GM23338 (cell line): ENCODE results near the gene TRPM1. TPM values are rescaled to one million over a fixed set of nuclear protein-coding genes. Genes with fewer than 3 reads are reported as not detected.

Source experiments
- ATAC-seq: fragments of 200-7000 bp; cut with Tn5 transposase; 3 replicates; pipeline ENCODE4 v1.9.1; 2020
- DNase-seq: peaks from one replicate; pipeline ENCODE4 v3.0.0-alpha.2; 2015; ENCODE audit warnings: low spot score
- H2AFZ ChIP-seq: fragments of 200-600 bp; sonication (generic); 2 replicates; pipeline ENCODE4 v1.8.0; 2016; ENCODE audit warnings: antibody characterized with exemption, mild to moderate bottlenecking, moderate library complexity
- H3F3A ChIP-seq: fragments of 200-600 bp; sonication (generic); replicated peaks from 2 replicates; pipeline ENCODE4 v1.8.0; 2017; ENCODE audit warnings: antibody characterized with exemption, mixed run types, low read depth
- H3K27ac ChIP-seq: fragments of 200-600 bp; sonication (generic); 2 replicates; pipeline ENCODE4 v1.6.1; 2016; ENCODE audit warnings: low read depth
- H3K27me3 ChIP-seq: fragments of 200-600 bp; sonication (generic); 2 replicates; pipeline ENCODE4 v1.8.0; 2016; ENCODE audit warnings: mild to moderate bottlenecking, mixed run types, moderate library complexity; ENCODE audit not compliant: insufficient read depth
- H3K36me3 ChIP-seq: fragments of 200-600 bp; sonication (generic); 2 replicates; pipeline ENCODE4 v1.8.0; 2016; ENCODE audit warnings: mild to moderate bottlenecking; ENCODE audit not compliant: insufficient read depth
- H3K4me1 ChIP-seq: fragments of 200-600 bp; sonication (generic); 2 replicates; pipeline ENCODE4 v1.8.0; 2016; ENCODE audit warnings: mild to moderate bottlenecking, moderate library complexity; ENCODE audit not compliant: insufficient read depth
- H3K4me2 ChIP-seq: fragments of 200-600 bp; sonication (generic); 2 replicates; pipeline ENCODE4 v1.7.1; 2017; ENCODE audit warnings: mixed run types
- H3K4me3 ChIP-seq: fragments of 200-600 bp; sonication (generic); 2 replicates; pipeline ENCODE4 v1.6.1; 2016; ENCODE audit warnings: mixed run types
- H3K79me2 ChIP-seq: fragments of 200-600 bp; sonication (generic); replicated peaks from 2 replicates; pipeline ENCODE4 v1.8.0; 2017; ENCODE audit warnings: mild to moderate bottlenecking; ENCODE audit not compliant: insufficient read depth
- H3K9me2 ChIP-seq: fragments of 200-600 bp; sonication (generic); 2 replicates; pipeline ENCODE4 v1.8.0; 2017; ENCODE audit not compliant: insufficient read depth
- H4K20me1 ChIP-seq: fragments of 200-600 bp; sonication (generic); replicated peaks from 2 replicates; pipeline ENCODE4 v1.8.0; 2017; ENCODE audit warnings: mild to moderate bottlenecking; ENCODE audit not compliant: insufficient read depth
- H3K27ac Mint-ChIP-seq: 2 replicates; pipeline ENCODE4 v1.8.0; 2020; ENCODE audit warnings: inconsistent platforms, mild to moderate bottlenecking, moderate library complexity, mixed read lengths
- H3K27me3 Mint-ChIP-seq: 3 replicates; pipeline ENCODE4 v1.8.0; 2022; ENCODE audit warnings: low read depth, mild to moderate bottlenecking, moderate library complexity, mixed read lengths, inconsistent platforms; ENCODE audit not compliant: insufficient read depth, poor library complexity
- H3K36me3 Mint-ChIP-seq: 3 replicates; pipeline ENCODE4 v1.8.0; 2021; ENCODE audit warnings: low read depth, mild to moderate bottlenecking, inconsistent platforms, moderate library complexity, mixed read lengths
- H3K4me1 Mint-ChIP-seq: 3 replicates; pipeline ENCODE4 v1.8.0; 2020; ENCODE audit warnings: mild to moderate bottlenecking, inconsistent platforms, mixed read lengths
- H3K4me3 Mint-ChIP-seq: 3 replicates; pipeline ENCODE4 v1.8.0; 2021; ENCODE audit warnings: moderate library complexity, mild to moderate bottlenecking, inconsistent platforms, mixed read lengths
- H3K9me3 Mint-ChIP-seq: 3 replicates; pipeline ENCODE4 v1.8.0; 2020; ENCODE audit warnings: moderate library complexity, mild to moderate bottlenecking, inconsistent platforms, mixed read lengths
- CREB1 ChIP-seq: fragments of 250-450 bp; sonication (Bioruptor Pico); IDR thresholded peaks from 2 replicates; pipeline ENCODE4 v1.5.0; 2020; ENCODE audit warnings: low read depth, mild to moderate bottlenecking, moderate library complexity
- CTCF ChIP-seq, 2 experiments: fragments of 200-600 bp in 1 of 2; sonication (generic) in 1 of 2; conservative IDR thresholded peaks; 2 replicates each; pipeline versions ENCODE4 v1.5.1 to v1.6.1; 2016 to 2017; ENCODE audit warnings: antibody characterized with exemption in 2 of 2, low read depth in 2 of 2, mild to moderate bottlenecking in 2 of 2, moderate library complexity in 1 of 2
- ETS1 ChIP-seq: IDR thresholded peaks from 2 replicates; pipeline ENCODE4 v1.6.1; 2016; ENCODE audit warnings: antibody characterized with exemption
- EZH2 ChIP-seq: fragments of 200-600 bp; sonication (generic); IDR thresholded peaks from one replicate; pipeline ENCODE4 v1.8.0; 2017; ENCODE audit warnings: antibody characterized with exemption, mild to moderate bottlenecking, low read depth; ENCODE audit not compliant: unreplicated experiment
- EZH2phosphoT487 ChIP-seq: fragments of 200-600 bp; sonication (generic); IDR thresholded peaks from one replicate; pipeline ENCODE4 v1.8.1; 2018; ENCODE audit warnings: antibody characterized with exemption; ENCODE audit not compliant: unreplicated experiment
- JUNB ChIP-seq: IDR thresholded peaks from one replicate; pipeline ENCODE4 v1.6.1; 2016; ENCODE audit warnings: antibody characterized with exemption; ENCODE audit not compliant: unreplicated experiment
- NANOG ChIP-seq: IDR thresholded peaks from 2 replicates; pipeline ENCODE4 v1.6.1; 2016; ENCODE audit warnings: antibody characterized with exemption, borderline replicate concordance
- POLR2AphosphoS5 ChIP-seq: IDR thresholded peaks from 2 replicates; pipeline ENCODE4 v1.6.1; 2016; ENCODE audit warnings: antibody characterized with exemption, low read depth
- REST ChIP-seq: IDR thresholded peaks from one replicate; pipeline ENCODE4 v1.6.1; 2018; ENCODE audit warnings: antibody characterized with exemption; ENCODE audit not compliant: unreplicated experiment
- STAT1 ChIP-seq: IDR thresholded peaks from one replicate; pipeline ENCODE4 v1.6.1; 2016; ENCODE audit warnings: antibody characterized with exemption; ENCODE audit not compliant: unreplicated experiment
- ZNF114 ChIP-seq: fragments of 250-450 bp; sonication (Bioruptor Pico); IDR thresholded peaks from 2 replicates; pipeline ENCODE4 v1.5.0; 2020; ENCODE audit warnings: mild to moderate bottlenecking, moderate library complexity
- ZNF331 ChIP-seq: fragments of 250-450 bp; sonication (Bioruptor Pico); IDR thresholded peaks from 2 replicates; pipeline ENCODE4 v1.5.0; 2020; ENCODE audit warnings: low read depth, mild to moderate bottlenecking, moderate library complexity
- ZNF462 ChIP-seq: fragments of 250-450 bp; sonication (Bioruptor Pico); IDR thresholded peaks from 2 replicates; pipeline ENCODE4 v1.5.0; 2020; ENCODE audit warnings: mild to moderate bottlenecking, moderate library complexity
- polyA plus RNA-seq: library from polyadenylated mRNA; unstranded; fragments of >200 nt; fragmentation: Nextera tagmentation; extraction: Ambion mirVana; gene quantifications from 2 replicates; pipeline ENCODE4 v1.2.1, GENCODE V29; 2016
- total RNA-seq: library from RNA; depleted of rRNA; stranded (reverse); fragments of >200 nt; shearing (Covaris generic); gene quantifications from 2 replicates; pipeline ENCODE4 v1.2.3, GENCODE V29; 2014

The TRPM1 gene
- total and polyA plus RNA-seq, 2 experiments from 2014 or later = 0.19 TPM; not detected in 1

GRCh38 chr15:30992249-30992864 is 109.2 kb downstream of the TRPM1 start:
- DNase-seq (no peak), ATAC-seq (peak; percentile 16; the same call in 2 of the 3 replicates)
- peaks cover 12% of the 10 kb centered on the region for H3K79me2 ChIP-seq
- peaks cover 5% of the 10 kb centered on the region; the same call in 2 of the 3 replicates for H3K36me3 Mint-ChIP-seq
- no peaks in the 10 kb centered on the region for H3K27me3 ChIP-seq
- no peaks in the 10 kb centered on the region for H3K36me3 ChIP-seq
- peaks cover 18% of the 10 kb centered on the region for H3K4me1 Mint-ChIP-seq
- peaks cover 4% of the 10 kb centered on the region; the same call in 1 of the 2 replicates for H3F3A ChIP-seq
- no peak for TF ChIP-seq EZH2
- no peak for TF ChIP-seq STAT1
- TF ChIP-seq CTCF (conservative IDR thresholded peaks at IDR 0.05; ENCODE audit: low read depth in 2 of 2) = no peak; a peak in 1 of 4 replicates
- no peak for TF ChIP-seq ZNF331
- TF ChIP-seq ZNF462 = no peak
- TF ChIP-seq ZNF114 (CRISPR knock-in tag) = no peak
- TF ChIP-seq CREB1 (CRISPR knock-in tag) = no peak
- no peak for TF ChIP-seq REST
- TF ChIP-seq POLR2AphosphoS5 = no peak
- TF ChIP-seq NANOG = no peak
- no peak for TF ChIP-seq ETS1
- TF ChIP-seq EZH2phosphoT487 = no peak
- TF ChIP-seq JUNB = no peak
- peaks cover 7% of the 10 kb centered on the region for H3K27me3 Mint-ChIP-seq
- H3K4me2 ChIP-seq = peak overlapping the region; percentile 88
- peak overlapping the region; percentile 97 for H2AFZ ChIP-seq
- H3K27ac ChIP-seq = peak overlapping the region; percentile 74
- peak overlapping the region; percentile 76; the same call in 1 of the 2 replicates for H3K27ac Mint-ChIP-seq
- no peaks in the 10 kb centered on the region for H3K9me2 ChIP-seq
- H3K9me3 Mint-ChIP-seq = no peaks in the 10 kb centered on the region; the same call in 2 of the 3 replicates
- peak overlapping the region; percentile 86 for H3K4me3 Mint-ChIP-seq
- peak overlapping the region; percentile 68 for H3K4me3 ChIP-seq
- H4K20me1 ChIP-seq = no peaks in the 10 kb centered on the region; the same call in 1 of the 2 replicates
- H3K4me1 ChIP-seq = peaks cover 15% of the 10 kb centered on the region
